ENCODE results near the gene TMEM151A.
A peak's percentile ranks its signal among the peaks of the same experiment; 100 is the strongest.
"Not testable (repeated sequence)": the region's sequence is repeated elsewhere in the genome, so short reads cannot be mapped to it uniquely, and the experiment has no call there.

Gene TMEM151A

DNA sequence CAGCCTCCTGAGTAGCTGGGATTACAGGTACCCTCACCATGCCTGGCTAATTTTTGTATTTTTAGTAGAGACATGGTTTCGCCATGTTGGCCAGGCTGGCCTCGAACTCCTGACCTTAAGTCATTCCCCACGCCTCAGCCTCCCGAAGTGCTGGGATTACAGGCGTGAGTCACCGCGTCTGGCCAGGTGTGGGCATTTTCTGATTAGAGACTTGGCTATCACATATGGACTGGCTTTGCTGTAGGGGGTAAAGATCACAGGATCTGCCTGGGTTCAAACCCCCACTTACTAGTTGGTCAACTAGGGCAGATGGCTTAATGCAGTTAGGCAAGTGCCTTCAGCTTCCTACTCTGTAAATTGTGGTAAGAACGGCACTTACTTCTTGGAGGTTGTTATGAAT, 18.6 kb downstream of the TMEM151A start:
- no peak for DNase-seq

DNA sequence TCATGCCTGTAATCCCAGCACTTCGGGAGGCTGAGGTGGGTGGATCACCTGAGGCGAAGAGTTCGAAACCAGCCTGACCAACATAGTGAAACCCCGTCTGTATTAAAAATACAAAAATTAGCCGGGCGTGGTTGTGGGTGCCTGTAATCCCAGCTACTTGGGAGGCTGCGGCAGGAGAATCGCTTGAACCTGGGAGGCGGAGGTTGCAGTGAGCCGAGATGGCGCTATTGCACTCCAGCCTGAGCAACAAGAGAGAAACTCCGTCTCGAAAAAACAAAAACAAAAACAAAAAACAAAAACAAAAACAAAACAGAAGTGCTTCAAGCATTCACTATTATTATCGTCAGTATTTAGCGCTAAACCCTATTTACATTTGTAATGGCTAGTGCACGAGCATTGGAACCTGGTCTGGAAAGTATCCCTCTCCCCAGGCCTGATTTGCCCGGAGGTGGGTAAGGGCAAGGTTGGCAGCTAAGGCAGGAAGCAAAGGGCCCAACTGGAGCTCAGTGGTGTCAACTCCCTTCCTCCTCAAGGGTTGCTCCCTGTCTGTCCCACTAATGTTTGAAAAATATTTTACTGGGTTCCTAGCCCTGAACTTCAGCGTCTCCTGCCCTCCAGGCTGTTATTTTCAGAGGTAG, 19.2 kb downstream of the TMEM151A start:
- not testable (repeated sequence) for DNase-seq

DNA sequence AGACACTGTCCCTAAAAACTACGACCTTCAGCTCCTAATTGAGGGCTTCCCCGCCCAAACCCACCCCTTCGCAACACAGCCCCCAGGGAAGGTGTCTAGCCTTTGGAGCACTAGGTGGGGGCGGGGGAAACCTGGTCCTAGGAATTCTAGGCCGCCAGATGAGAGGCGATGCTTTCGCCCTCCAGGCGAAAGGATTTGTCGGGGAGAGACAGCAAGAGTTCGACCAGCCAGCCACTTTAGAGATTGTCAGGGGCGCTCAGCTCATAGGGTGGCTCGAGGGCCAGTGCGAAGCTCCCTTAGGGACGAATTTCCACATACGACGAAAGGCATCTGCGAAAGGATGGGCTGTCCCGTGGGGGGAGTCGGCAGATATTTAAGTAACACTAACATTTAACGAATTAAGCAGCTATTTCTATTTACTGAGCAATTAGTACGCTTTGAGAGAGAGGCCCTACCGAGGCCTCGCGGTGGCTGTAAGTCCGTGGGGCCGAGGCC, 19.8 kb downstream of the TMEM151A start:
- no peak for DNase-seq

DNA sequence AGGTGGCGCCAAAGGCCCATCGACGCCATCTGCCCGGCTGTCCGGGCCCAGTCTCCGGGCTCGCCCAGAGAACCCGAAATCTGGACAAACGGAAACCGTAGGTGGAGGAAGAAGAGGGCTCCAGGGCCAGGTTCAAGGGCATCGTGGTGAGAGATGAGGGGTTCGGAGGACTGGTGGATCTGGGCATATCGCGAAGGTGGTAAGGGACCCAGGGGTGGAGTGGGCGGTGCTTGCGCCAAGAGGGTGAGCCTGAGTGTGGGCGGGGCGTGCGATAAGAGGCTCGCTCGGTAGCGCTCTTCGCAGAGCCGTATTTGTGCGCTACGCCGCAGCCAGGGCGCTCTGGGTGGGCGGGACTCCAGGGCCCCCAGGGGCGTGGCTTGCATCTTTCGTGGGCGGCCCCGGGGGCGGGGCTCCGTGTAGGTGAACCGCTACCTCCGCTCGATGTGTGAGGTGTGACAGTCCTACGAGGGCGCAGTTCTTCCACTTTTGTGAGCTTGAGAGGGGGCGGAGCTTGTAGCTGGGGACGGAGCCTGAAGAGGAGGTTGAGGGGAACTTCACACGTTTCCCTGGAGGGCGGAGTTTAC, 20.4 kb downstream of the TMEM151A start:
- DNase-seq: peak; percentile 97

DNA sequence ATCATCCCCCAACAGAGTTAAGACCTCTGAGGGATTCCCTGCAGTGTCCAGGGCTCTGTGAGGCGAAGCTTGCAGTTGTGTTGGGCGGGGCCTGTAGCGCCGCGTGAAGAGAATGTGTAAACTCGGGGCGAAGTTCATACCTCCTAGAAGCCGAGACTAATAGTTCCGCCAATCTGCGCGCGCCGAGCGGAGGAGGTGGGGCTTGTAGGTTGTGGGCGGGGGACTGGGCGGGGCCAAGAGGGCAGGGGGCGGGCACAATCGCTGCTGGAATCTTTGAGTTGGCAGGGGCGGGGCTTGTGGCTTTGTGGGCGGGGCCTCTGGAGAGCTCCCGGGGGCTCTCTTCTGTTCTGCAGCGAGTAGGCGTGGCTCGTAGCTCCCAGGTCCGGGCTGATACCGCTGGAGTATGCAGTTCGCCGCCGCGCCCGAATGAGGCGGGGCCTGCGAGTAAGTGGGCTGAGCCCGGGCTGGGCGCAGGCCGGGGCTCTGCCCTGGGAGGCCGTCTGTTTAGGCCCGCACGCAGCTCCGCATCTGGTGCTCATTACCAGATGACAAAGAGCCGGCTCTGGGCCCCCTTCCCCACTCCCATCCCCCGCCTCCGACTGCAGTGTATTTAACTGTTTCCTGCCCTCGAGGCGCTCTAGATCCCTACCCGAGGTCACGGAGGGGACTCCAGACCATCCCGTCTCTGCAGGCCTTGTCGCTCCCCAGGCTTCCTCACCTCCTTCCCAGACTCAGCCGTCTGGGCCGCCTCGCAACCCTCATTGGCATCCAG, 21.0 kb downstream of the TMEM151A start:
- peak; percentile 97 for DNase-seq

DNA sequence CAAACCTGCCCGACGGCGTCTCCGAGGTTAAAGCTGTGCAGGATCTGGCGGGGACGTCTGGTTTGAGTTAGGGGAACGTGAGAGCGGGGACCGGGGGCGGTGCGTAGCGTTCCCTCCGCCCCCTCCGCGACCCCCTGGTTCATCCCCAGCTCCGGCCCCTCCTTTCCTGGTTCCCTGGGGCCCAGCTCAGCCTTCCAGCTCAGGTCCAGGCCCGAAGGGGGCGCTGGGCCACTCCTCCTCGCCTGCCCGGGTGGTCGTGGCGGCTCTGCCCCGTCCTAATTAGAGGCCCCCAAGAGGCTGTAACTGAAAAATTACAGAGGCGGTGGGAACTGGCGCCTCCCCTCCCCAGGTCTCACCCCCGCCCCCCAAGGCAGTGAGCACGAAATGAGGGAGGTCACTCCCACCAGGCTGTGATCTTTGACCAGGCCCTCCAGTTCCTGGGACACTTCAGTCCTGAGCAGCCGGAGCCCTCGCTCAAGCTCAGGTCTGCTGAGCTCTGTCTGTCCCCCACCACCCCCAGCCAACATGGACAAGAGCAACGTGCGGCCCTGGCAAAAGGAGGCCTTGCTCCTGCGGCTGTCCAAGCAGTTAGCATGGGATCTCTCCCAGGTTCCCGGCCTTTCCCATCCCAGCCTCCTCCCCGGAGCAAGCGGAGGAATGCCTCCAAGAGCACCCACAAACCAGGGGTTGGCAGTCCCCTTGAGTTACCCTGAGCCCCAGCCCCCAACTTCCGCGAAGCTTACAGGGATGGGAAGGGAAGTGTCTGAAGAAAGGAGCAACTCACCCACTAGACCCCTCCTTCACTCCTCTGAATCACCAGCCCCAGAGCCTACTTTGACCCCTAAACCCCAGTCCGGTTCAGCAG, 21.9 kb downstream of the TMEM151A start:
- no peak for DNase-seq

DNA sequence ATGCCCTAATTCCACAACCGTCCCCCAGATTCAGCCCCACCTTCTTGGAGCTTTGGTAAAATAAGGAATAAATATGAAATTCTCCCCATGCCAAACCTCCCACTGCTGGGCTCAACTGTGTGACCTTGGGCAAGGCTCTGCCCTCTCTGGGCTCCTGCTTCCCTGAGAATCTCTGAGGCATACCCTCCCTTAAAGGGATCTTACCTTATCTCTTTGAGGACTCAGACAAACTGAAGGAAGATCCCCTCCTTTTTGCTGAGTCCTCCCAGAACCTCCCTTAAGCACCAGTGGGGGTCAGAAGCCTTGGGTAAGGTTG, 22.4 kb downstream of the TMEM151A start:
- no peak for DNase-seq

DNA sequence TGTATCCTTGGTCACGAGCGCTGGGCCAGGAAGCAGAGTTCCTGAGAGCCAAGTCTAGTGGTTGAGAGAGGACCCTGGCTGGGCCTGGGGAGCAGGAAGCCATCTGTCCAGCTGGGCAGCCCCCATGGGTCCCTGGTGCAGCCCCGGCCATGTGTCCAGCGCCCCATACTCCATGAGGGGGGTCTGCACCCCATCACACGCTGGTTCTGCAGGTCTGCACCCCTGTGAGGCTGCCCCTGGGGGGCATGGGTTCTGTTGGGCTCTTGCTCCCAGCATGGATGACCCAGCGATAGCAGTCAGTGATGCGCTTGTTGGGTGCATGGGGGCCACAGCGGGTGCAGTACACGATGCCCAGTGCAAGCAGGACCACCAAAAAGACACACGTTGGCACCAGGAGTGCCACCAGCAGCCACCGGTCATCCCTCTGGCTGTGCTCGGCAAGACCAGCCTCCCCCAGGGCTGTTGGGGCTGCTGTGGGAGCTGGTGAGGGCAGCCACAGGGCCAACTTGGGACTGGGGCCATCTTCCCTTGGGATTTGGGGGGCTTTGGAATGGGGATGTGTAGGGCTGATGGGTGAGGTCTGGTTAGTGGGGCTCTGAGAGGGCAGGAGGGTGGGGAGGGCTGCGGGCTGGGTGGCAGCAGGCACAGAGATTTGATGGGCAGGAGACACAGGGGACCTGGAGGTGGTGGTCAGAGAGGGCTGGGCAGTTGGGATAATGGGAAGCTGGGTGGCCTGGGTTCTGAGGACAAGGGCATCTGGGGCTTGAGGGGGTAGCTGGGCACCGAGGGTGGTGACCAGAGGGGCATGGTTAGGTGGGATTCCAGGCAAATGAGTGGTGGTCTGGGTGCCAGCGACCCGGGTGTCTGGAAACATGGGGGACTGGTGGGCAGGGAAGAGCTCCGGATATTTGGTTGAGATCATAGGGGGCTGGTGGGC, 23.1 kb downstream of the TMEM151A start:
- no peak for DNase-seq

DNA sequence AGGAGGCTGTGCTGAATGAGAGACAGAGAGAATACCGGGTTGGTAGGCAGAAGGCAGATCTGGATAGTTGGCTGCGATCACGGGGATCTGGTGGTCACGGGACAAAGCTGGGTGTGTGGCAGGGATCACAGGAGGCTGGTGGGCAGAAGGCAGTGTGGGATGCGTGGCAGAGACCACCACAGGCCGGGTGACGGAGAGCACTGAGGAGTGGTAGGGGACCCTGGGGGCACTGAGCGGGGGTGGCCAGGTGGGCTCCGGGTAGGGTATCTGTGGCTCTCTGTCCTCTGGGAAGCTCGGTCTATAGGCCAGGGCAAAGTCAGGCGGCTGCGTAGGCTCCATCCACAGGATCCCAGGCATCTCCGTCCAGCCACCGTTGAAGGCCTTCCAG, 23.8 kb downstream of the TMEM151A start:
- no peak for DNase-seq

DNA sequence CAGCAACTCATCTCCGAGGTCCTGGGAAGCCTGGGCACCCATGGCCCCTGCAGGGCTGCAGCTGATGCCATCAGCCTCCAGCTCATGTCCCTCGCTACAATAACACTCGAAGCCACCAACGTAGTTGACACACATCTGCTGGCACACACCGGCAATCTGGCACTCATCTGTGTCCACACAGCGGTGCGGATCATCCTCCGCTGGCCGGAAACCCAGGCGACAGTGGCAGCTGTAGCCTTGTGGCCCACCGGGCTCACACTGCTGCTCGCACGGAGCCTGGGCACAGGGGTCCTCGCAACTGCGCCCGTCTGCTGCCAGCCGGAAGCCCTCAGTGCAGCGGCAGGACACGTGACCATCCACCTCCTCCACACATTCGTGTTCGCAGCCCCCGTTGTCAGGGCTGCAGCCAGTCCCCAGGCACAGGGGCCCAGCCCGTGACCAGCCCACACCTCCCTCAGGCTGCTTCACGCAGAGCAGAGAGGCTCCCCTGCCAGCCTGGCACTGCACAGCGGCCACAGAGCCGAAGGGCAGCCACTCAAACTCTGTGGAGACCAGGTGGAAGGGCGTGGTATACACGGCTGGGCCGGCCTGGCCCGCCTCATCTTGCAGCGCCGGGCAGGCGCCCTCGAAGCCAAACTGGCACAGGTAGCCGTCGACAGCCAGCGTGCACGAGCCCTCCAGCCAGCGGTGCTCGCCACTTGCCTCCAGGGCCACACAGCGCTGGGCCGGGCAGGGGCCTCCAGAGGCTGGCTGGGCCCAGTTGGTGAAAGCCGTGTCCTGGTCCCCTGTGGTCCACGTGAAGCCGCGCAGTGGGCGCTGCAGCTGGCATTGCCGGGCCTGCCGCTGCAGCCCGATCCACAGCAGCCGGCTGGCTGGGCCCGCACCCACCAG, 24.5 kb downstream of the TMEM151A start:
- DNase-seq: no peak

DNA sequence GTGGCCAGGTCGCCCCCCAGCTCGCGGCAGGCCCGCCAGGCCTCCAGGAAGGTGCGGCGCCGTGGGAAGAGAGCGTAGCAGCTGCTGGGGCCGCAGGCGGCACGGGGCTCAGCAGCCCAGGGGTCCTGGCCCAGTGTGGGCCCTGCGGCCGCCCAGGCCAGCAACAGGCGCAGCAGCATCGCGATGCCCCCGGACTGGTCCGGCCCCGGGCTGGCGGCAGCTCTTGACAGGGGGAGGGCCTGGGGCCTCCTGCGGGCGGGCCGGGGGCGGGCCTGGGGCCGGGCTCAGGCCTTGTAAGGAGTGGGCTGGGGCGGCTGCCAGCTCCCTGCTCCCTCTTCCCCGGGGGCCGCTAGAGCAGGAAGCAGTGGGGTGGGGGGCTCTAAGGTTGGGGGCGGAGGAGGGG, 25.2 kb downstream of the TMEM151A start, which contains the start of gene CD248:
TSS of gene CD248 (minus strand) at position 196 of the 403 bp plus-strand sequence. CDS start at position 179, 17 bp downstream.
- no peak for DNase-seq

DNA sequence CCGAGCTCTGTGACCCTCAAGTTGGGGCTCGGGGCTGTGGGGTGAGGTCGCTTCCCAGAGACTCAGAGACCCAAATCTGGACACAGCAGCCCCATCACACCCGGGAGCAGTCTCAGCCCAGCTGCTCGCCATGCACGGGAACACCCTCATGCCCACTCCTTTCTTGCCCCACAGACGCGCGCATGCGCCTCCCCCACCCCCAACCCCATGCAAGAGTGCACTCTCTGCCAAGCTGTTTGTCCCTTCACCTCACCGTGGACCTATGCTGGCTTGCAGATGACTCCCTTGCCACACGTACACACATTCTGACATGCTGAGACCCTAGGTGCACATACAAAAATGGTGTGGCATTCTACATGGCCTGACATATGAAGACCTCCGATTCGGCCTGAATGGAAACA, 25.6 kb downstream of the TMEM151A start:
- DNase-seq: no peak

DNA sequence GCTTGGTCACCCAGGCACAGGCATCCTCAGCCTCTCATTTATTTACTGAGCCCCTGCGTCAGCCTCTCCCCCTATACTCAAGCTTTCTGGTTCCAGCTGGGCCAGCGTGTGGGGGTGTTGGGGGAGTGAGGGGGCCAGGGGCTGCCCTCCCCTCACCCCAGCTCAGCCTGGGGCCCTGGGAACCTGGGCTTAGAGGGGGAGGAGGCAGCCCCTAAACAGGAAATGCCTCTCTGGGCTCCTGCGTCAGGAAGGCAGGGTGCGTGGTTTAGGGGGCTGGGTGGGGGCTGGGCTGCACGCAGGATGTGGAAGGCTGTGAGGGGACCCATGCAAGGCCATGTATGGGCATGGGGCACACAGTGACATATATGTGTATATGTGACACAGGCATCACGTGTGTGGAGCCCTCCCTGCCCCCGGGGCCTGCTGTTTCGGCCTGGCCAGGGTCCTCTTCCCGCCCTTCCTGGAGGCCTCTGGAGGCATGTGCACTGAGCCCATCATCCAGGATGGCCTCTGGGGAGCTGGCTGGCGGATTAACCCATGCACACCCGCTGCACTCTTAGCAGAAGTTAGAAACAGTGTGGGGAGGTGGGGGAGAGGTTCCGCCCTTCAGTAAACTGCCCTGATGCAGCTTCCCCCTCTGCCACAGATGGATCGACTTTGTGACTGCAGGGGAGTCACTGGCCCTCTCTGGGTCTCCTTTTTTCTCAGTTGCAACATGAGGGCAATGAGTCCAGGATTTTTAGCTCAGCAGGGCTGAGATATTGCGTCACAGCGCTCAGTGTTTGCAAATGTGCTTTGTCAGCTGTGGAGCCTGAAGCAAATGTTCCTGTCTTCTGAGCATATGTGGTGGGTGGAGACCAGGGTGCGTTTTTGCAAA, 26.3 kb downstream of the TMEM151A start:
- no peak for DNase-seq

DNA sequence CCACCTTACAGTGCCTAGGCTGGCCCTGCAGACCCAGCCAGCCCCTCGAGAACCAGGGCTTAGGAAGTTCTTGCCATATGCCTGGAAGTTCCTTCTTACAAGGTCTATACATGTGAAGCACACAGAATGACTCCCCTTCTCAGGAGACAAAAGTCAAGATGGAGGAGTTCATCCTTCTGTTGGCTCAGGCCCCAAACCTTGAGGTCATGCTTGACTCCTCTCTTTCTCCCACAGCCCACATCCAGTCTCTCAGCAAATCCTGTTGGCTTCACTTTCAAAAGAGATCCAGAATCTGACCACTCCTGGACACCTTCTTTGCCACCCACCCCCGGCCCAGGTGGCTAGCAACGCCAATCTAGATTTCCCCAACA, 26.9 kb downstream of the TMEM151A start:
- no peak for DNase-seq

DNA sequence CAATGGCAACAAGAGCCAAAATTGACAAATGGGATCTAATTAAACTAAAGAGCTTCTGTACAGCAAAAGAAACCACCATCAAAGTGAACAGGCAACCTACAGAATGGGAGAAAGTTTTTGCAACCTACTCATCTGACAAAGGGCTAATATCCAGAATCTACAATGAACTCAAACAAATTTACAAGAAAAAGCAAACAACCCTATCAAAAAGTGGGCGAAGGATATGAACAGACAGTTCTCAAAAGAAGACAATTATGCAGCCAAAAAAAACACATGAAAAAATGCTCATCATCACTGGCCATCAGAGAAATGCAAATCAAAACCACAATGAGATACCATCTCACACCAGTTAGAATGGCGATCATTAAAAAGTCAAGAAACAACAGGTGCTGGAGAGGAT, 28.6 kb downstream of the TMEM151A start:
- DNase-seq: not testable (repeated sequence)

DNA sequence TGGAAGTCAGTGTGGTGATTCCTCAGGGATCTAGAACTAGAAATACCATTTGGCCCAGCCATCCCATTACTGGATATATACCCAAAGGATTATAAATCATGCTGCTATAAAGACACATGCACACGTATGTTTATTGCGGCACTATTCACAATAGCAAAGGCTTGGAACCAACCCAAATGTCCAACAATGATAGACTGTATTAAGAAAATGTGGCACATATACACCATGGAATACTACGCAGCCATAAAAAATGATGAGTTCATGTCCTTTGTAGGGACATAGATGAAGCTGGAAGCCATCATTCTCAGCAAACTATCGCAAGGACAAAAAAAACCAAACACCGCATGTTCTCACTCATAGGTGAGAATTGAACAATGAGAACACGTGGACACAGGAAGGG, 29.1 kb downstream of the TMEM151A start:
- DNase-seq: not testable (repeated sequence)

DNA sequence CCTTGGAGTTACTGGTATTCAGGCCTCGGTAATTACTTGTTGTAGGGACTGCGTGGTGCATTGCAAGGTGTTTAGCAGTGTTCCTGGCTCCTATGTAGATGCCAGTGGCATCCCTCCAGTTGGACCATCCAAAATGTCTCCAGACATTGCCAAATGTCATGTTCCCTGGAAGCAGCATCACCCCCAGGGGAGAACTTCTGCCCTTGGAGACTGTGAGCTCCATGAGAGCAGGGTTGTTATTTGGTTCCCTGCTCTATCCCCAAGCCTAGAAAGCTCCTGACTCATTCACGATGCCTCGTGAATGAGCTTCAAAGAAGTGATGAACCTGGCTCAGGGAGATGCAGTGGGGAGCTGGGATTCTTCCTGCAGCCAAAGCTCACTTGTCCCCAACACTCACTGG, 29.9 kb downstream of the TMEM151A start:
- no peak for DNase-seq

DNA sequence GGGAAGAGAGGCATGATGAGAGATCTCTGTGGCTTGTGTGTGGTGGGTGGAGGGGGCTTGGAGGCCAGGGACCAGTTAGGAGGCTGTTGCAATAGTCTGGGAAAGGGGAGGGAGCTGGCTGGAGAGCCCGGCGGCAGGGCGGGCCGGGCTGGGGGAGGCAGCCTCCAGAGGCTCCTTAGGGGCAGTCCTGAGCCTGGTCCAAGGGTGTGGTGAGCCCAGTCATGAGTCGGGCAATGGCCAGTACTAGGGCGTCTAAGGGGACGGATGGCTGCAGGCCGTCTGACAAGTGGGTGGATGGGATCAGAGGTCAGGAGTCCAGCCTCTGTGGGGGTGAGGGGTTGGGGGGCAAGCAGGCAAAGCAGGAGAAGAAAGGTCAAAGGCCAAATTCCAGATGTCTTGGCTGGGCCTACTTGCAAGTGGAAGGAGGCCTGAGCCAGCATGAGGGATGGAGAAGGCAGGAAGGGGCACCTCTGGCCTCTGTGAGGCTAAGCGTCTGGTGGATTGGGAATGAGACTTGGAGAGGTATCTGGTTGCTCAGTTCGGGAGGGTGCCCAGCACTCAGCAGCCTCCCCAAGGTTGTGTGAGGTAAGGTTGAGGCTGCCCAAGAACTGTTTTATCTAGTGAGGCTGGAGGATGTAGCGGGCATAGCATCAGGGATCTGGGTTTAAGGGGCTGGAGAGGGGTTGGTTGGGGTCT, 31.2 kb downstream of the TMEM151A start:
- DNase-seq: no peak

DNA sequence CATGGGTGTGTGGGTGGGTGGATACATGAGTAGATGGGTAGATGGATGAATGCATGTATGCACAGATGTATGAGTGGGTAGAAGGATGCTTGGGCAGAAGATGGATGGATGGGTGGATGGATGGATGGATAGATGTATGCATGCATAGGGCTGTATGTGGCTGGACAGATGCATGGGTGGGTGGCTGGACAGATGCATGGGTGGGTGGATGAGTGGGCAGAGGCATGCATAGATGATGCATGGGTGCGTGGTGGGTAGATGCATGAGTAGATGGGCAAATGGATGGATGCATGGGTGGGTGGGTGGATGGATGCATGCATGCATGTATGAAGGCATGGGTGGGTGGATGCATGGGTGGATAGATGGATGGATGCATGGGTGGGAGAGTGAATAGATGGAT, 32.0 kb downstream of the TMEM151A start:
- no peak for DNase-seq
